ENCODE data around the gene BAZ2A. TPM values are rescaled to one million over a fixed set of nuclear protein-coding genes. Genes with fewer than 3 reads are reported as not detected.

BAZ2A gene
- total RNA-seq, 1 donor from 2014 or later, result 117 TPM

GRCh38 chr12:56632701-56633467, 2.8 kb upstream of the BAZ2A start:
- Mint-ChIP-seq H3K4me1 (peaks cover 73% of the 10 kb centered on the region), H3K9me3 (no peaks in the 10 kb centered on the region), H3K27ac (peak overlapping the region; percentile 65), H3K36me3 (ENCODE audit: low read depth) (peaks cover 25% of the 10 kb centered on the region), H3K4me3 (peak overlapping the region; percentile 99), H3K27me3 (no peaks in the 10 kb centered on the region)
- no peak for DNase-seq
- intact Hi-C loops (cut with micrococcal nuclease), result loop anchor here (10.0 kb wide), 3 partner anchors 298 to 612 kb away; partner anchors contain the start of genes IL23A, PAN2 and ZBTB39

- DNase-seq, result peak; percentile 90
- H3K9me3 Mint-ChIP-seq, result no peaks in the 10 kb centered on the region
- H3K27me3 Mint-ChIP-seq, result no peaks in the 10 kb centered on the region
- H3K36me3 Mint-ChIP-seq (ENCODE audit: low read depth), result peaks cover 19% of the 10 kb centered on the region
- peaks cover 66% of the 10 kb centered on the region for H3K4me1 Mint-ChIP-seq
- peak overlapping the region; percentile 99 for H3K4me3 Mint-ChIP-seq
- intact Hi-C loops (cut with micrococcal nuclease), result loop anchor here (2.0 to 10.0 kb wide), 4 partner anchors 297 to 703 kb away; partner anchors contain the start of genes IL23A, PAN2 and ZBTB39
- H3K27ac Mint-ChIP-seq, result peak overlapping the region; percentile 57
Observed at GRCh38 chr12:56631790-56632700, 1.9 kb upstream of the BAZ2A start.

DNA sequence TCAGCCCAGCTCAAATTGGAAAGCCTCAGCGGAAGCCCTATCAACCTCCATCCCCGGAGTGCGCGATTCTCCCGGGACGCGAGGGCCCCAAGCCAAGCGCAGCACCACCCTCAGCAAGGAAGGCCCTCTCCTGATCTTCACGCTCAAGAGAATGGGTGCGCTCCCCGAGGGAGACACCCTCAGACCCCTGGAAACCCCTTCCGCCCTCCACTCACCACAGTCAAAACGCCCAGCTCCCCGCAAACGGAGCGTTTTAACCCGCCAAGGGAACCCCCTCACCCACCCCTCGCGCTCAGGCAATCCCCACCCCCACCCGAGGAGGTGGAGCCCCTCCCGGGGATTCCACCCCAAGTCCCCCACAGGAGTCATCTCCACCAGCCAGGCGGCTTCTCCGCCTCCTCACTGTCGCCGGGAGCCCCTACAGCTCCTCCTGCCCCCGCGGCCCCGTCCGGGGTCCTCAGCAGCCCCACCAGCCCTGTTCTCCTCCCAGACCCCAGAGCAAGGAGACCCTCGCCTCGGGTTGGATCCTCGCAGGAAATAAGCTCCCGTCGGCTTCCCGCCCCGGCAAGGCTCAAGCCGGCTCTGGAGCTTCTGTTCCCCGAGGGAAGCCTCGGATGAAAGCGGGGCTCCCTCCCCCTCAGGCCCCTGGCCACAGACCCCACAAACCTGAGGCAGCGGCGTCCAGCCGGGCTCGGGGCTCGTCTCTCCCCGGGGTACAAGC, 507 bp downstream of the BAZ2A start:
- no peaks in the 10 kb centered on the region for H3K9me3 Mint-ChIP-seq
- H3K4me3 Mint-ChIP-seq, result peak overlapping the region; percentile 98
- intact Hi-C loops (cut with micrococcal nuclease), result loop anchor here (2.0 to 10.0 kb wide), 5 partner anchors 109 to 701 kb away; partner anchors contain the start of genes IL23A, PAN2, RBMS2 and ZBTB39
- no peaks in the 10 kb centered on the region for H3K27me3 Mint-ChIP-seq
- H3K4me1 Mint-ChIP-seq, result peaks cover 63% of the 10 kb centered on the region
- H3K36me3 Mint-ChIP-seq (ENCODE audit: low read depth), result peaks cover 31% of the 10 kb centered on the region
- peak; percentile 82 for DNase-seq
- peak overlapping the region; percentile 97 for H3K27ac Mint-ChIP-seq

GRCh38 chr12:56628671-56629458, 1.3 kb downstream of the BAZ2A start:
- Mint-ChIP-seq H3K9me3 (no peaks in the 10 kb centered on the region), H3K27me3 (no peaks in the 10 kb centered on the region), H3K4me3 (peak overlapping the region; percentile 98), H3K27ac (peak overlapping the region; percentile 97), H3K4me1 (peaks cover 62% of the 10 kb centered on the region), H3K36me3 (ENCODE audit: low read depth) (peaks cover 31% of the 10 kb centered on the region)
- intact Hi-C loops (cut with micrococcal nuclease), result loop anchor here (2.0 kb wide), 1 partner anchor 108 kb away; the partner anchor contains the start of gene RBMS2
- peak; percentile 91 for DNase-seq

- Mint-ChIP-seq H3K4me3 (no peak overlapping the region), H3K36me3 (ENCODE audit: low read depth) (peaks cover 40% of the 10 kb centered on the region), H3K4me1 (peaks cover 52% of the 10 kb centered on the region), H3K27ac (peak overlapping the region; percentile 37), H3K27me3 (no peaks in the 10 kb centered on the region), H3K9me3 (no peaks in the 10 kb centered on the region)
- no peak for DNase-seq
- intact Hi-C loops (cut with micrococcal nuclease), result no loop called here
Observed at GRCh38 chr12:56626701-56627100, 3.4 kb downstream of the BAZ2A start.

GRCh38 chr12:56622535-56622934, 7.6 kb downstream of the BAZ2A start:
- Mint-ChIP-seq H3K4me3 (no peak overlapping the region), H3K27ac (peak overlapping the region; percentile 13), H3K36me3 (ENCODE audit: low read depth) (peaks cover 47% of the 10 kb centered on the region), H3K27me3 (no peaks in the 10 kb centered on the region), H3K9me3 (no peaks in the 10 kb centered on the region), H3K4me1 (peaks cover 39% of the 10 kb centered on the region)
- intact Hi-C loops (cut with micrococcal nuclease), result no loop called here
- DNase-seq, result no peak

- DNase-seq, result no peak
- Mint-ChIP-seq H3K4me1 (peaks cover 14% of the 10 kb centered on the region), H3K36me3 (ENCODE audit: low read depth) (peaks cover 65% of the 10 kb centered on the region), H3K27me3 (no peaks in the 10 kb centered on the region), H3K4me3 (no peak overlapping the region), H3K9me3 (no peaks in the 10 kb centered on the region), H3K27ac (peak overlapping the region; percentile 76)
- intact Hi-C loops (cut with micrococcal nuclease), result no loop called here
Observed at GRCh38 chr12:56616925-56617324, 13.2 kb downstream of the BAZ2A start.

DNA sequence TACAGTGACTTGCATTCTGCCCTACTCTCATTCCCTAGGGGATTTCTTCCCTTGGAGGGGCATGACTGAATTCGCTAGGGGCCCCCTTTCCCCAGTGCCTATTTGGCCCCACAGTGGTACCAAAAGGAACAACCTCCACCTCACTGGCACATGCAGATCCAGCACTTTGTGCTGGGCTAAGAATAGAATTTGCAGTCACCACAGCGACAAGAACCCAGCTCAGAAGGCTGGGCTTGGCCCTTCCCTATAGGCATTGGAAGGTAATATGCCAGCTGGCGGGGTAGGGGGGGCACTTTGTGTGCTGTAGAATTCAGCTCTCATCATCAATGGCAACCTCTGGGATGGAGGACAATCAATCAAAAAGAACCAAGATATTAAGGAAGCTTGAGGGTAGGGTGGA, 13.9 kb downstream of the BAZ2A start:
- H3K4me1 Mint-ChIP-seq, result peaks cover 14% of the 10 kb centered on the region
- no peaks in the 10 kb centered on the region for H3K27me3 Mint-ChIP-seq
- H3K4me3 Mint-ChIP-seq, result no peak overlapping the region
- intact Hi-C loops (cut with micrococcal nuclease), result no loop called here
- no peak for DNase-seq
- no peaks in the 10 kb centered on the region for H3K9me3 Mint-ChIP-seq
- peaks cover 72% of the 10 kb centered on the region for H3K36me3 Mint-ChIP-seq (ENCODE audit: low read depth)
- no peak overlapping the region for H3K27ac Mint-ChIP-seq

DNA sequence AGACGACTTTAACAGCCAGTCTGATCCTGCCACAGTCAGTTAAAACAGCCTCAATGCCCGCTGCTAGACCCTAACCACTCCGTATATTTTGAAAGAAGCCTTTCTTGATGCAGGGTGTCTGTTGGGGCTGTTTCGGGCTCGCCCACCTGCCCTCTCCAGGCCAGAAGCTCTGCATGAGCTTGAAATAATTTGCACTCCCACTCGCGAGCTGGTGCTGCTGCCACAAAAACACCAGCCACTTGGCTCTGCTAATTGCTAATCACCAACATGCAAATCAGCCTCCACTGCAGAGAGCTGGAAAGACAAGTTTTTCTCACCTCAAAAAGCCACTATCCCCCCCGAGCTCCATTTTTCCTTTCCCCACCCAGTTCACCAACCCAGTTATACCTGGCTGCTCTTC, 15.5 kb downstream of the BAZ2A start:
- intact Hi-C loops (cut with micrococcal nuclease), result no loop called here
- no peak overlapping the region for H3K4me3 Mint-ChIP-seq
- H3K9me3 Mint-ChIP-seq, result no peaks in the 10 kb centered on the region
- H3K27me3 Mint-ChIP-seq, result no peaks in the 10 kb centered on the region
- peaks cover 9% of the 10 kb centered on the region for H3K4me1 Mint-ChIP-seq
- no peak for DNase-seq
- H3K27ac Mint-ChIP-seq, result no peak overlapping the region
- H3K36me3 Mint-ChIP-seq (ENCODE audit: low read depth), result peaks cover 74% of the 10 kb centered on the region

GRCh38 chr12:56604355-56604754, 25.8 kb downstream of the BAZ2A start:
- H3K27ac Mint-ChIP-seq, result peak overlapping the region; percentile 25
- intact Hi-C loops (cut with micrococcal nuclease), result no loop called here
- H3K36me3 Mint-ChIP-seq (ENCODE audit: low read depth), result peaks cover 78% of the 10 kb centered on the region
- H3K27me3 Mint-ChIP-seq, result no peaks in the 10 kb centered on the region
- no peaks in the 10 kb centered on the region for H3K9me3 Mint-ChIP-seq
- no peak for DNase-seq
- no peaks in the 10 kb centered on the region for H3K4me1 Mint-ChIP-seq
- no peak overlapping the region for H3K4me3 Mint-ChIP-seq

- Mint-ChIP-seq H3K36me3 (ENCODE audit: low read depth) (peaks cover 84% of the 10 kb centered on the region), H3K4me1 (no peaks in the 10 kb centered on the region), H3K9me3 (no peaks in the 10 kb centered on the region), H3K4me3 (no peak overlapping the region), H3K27ac (no peak overlapping the region), H3K27me3 (no peaks in the 10 kb centered on the region)
- intact Hi-C loops (cut with micrococcal nuclease), result no loop called here
- DNase-seq, result no peak
Observed at GRCh38 chr12:56602239-56602638, 27.9 kb downstream of the BAZ2A start.

DNA sequence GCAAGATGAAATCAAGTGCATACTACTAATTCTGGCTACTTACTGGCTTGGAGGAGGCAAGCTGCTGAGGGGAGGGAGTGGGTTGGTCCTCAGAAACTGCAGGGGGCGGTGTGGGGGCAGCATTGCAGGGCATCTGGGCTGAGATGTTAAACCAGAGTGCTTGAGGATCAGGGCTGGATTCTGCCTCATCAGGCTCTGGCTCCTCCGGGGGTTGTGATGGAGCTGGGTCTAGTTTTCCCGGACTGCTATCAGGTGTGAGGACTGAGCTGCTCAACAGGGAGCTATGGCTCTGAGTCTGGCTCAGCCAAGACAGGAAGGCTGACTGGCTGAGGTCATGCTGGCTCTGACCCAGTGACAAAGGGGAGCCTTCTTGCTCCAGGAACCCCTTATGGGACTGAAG, 28.6 kb downstream of the BAZ2A start:
- DNase-seq, result peak; percentile 73
- Mint-ChIP-seq H3K9me3 (no peaks in the 10 kb centered on the region), H3K27me3 (no peaks in the 10 kb centered on the region), H3K4me3 (no peak overlapping the region), H3K27ac (no peak overlapping the region), H3K4me1 (no peaks in the 10 kb centered on the region), H3K36me3 (ENCODE audit: low read depth) (peaks cover 84% of the 10 kb centered on the region)
- intact Hi-C loops (cut with micrococcal nuclease), result no loop called here

GRCh38 chr12:56600753-56601152, 29.4 kb downstream of the BAZ2A start:
- no peak for DNase-seq
- Mint-ChIP-seq H3K4me3 (no peak overlapping the region), H3K27ac (no peak overlapping the region), H3K27me3 (no peaks in the 10 kb centered on the region), H3K9me3 (no peaks in the 10 kb centered on the region), H3K4me1 (no peaks in the 10 kb centered on the region), H3K36me3 (ENCODE audit: low read depth) (peaks cover 77% of the 10 kb centered on the region)
- intact Hi-C loops (cut with micrococcal nuclease), result no loop called here
